Vagina (tissue), 2 donors: Measurements from ENCODE around the gene SCTR.

Experiments used
- POLR2A ChIP-seq, 2 donors: fragments of 450-650 bp; IDR thresholded peaks; one replicate each; pipeline ENCODE4 v1.6.1; 2017; ENCODE audit warnings: antibody characterized with exemption in 2 of 2, mild to moderate bottlenecking in 2 of 2, moderate library complexity in 2 of 2
- TF ChIP-seq, protein P1 (sequence below), 3 experiments: fragments of 450-650 bp in 2 of 3; fragments of 200-600 bp in 1 of 3; sonication (generic) in 1 of 3; IDR thresholded peaks; one replicate each; pipeline ENCODE4 v1.5.1; 2017 to 2019; ENCODE audit warnings: antibody characterized with exemption in 3 of 3, mild to moderate bottlenecking in 2 of 3, moderate library complexity in 2 of 3

DNA sequence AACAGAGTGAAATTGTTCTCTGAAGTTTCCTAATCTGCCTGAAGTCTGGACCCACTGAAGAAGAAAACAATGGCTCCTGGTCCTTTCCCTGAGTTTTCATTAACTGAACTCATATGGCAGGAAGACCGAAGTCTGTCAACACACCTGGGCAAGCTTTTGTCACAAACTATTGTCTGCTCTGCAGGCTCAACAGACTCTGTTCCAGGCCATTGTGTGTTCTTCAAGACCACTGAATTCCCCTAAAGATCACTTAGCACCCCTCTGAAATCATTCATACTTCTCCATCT, 99.2 kb downstream of the SCTR start:
- TF ChIP-seq, protein P1, sequence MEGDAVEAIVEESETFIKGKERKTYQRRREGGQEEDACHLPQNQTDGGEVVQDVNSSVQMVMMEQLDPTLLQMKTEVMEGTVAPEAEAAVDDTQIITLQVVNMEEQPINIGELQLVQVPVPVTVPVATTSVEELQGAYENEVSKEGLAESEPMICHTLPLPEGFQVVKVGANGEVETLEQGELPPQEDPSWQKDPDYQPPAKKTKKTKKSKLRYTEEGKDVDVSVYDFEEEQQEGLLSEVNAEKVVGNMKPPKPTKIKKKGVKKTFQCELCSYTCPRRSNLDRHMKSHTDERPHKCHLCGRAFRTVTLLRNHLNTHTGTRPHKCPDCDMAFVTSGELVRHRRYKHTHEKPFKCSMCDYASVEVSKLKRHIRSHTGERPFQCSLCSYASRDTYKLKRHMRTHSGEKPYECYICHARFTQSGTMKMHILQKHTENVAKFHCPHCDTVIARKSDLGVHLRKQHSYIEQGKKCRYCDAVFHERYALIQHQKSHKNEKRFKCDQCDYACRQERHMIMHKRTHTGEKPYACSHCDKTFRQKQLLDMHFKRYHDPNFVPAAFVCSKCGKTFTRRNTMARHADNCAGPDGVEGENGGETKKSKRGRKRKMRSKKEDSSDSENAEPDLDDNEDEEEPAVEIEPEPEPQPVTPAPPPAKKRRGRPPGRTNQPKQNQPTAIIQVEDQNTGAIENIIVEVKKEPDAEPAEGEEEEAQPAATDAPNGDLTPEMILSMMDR (IDR thresholded peaks at IDR 0.05), result no peak
- TF ChIP-seq POLR2A (IDR thresholded peaks at IDR 0.05), result no peak
